IMR-90 (cell line): ENCODE results near the gene SLC5A11.

Experiments
- BHLHE40 ChIP-seq: fragments of 150-350 bp; IDR thresholded peaks from 2 replicates; pipeline ENCODE4 v1.6.1; 2016; ENCODE audit warnings: mild to moderate bottlenecking, low read depth, low read length
- CEBPB ChIP-seq: IDR thresholded peaks from 2 replicates; pipeline ENCODE4 v1.6.1; 2012; ENCODE audit warnings: low read depth, low read length, improper control_type of control experiment
- CTCF ChIP-seq: conservative IDR thresholded peaks from 2 replicates; pipeline ENCODE4 v1.5.1; 2012; ENCODE audit warnings: mild to moderate bottlenecking, low read depth, low read length, improper control_type of control experiment
- NFE2L2 ChIP-seq: fragments of 150-350 bp; IDR thresholded peaks from 2 replicates; pipeline ENCODE4 v1.6.1; 2016; ENCODE audit warnings: low read depth, mild to moderate bottlenecking, low read length
- POLR2A ChIP-seq: IDR thresholded peaks from 2 replicates; pipeline ENCODE4 v1.6.1; 2012; ENCODE audit warnings: mild to moderate bottlenecking, low read depth, low read length
- RCOR1 ChIP-seq: IDR thresholded peaks from 2 replicates; pipeline ENCODE4 v1.6.1; 2012; ENCODE audit warnings: mild to moderate bottlenecking, low read length, improper control_type of control experiment; ENCODE audit not compliant: insufficient replicate concordance
- SMC3 ChIP-seq: fragments of 150-350 bp; IDR thresholded peaks from 2 replicates; pipeline ENCODE4 v1.6.1; 2016; ENCODE audit warnings: low read depth, mild to moderate bottlenecking, antibody characterized with exemption, low read length, moderate library complexity

- TF ChIP-seq CTCF (no peak), SMC3 (no peak), RCOR1 (no peak), BHLHE40 (no peak), CEBPB (no peak), POLR2A (no peak), NFE2L2 (no peak)
Observed at GRCh38 chr16:24879684-24880083, 33.9 kb downstream of the SLC5A11 start.
